Epithelial cell of proximal tubule (primary cell): ENCODE results near the gene ATF3. TPM values are rescaled to one million over a fixed set of nuclear protein-coding genes. Genes with fewer than 3 reads are reported as not detected.

ENCODE experiments used
- DNase-seq: peaks from one replicate; pipeline ENCODE4 v3.0.0-alpha.2; 2011; ENCODE audit warnings: low read depth
- H3K4me3 ChIP-seq: 2 replicates; pipeline ENCODE4 v1.5.1; 2011; ENCODE audit warnings: low read depth, mild to moderate bottlenecking, low read length
- CTCF ChIP-seq: conservative IDR thresholded peaks from 2 replicates; pipeline ENCODE4 v1.5.1; 2012; ENCODE audit warnings: low read depth, mild to moderate bottlenecking, low read length
- total RNA-seq: library from RNA; depleted of rRNA; stranded (reverse); fragments of >200 nt; gene quantifications from 2 replicates; pipeline ENCODE4 v1.2.3, GENCODE V29; 2015

ATF3 gene
- total RNA-seq, 1 donor from 2014 or later: 18.9 TPM

- no peak overlapping the region for H3K4me3 ChIP-seq
- TF ChIP-seq CTCF: no peak
- DNase-seq: no peak
Measured at GRCh38 chr1:212565571-212566305, 42.8 kb upstream of the ATF3 start.

GRCh38 chr1:212566522-212567479 is 41.8 kb upstream of the ATF3 start:
- peak; percentile 40 for DNase-seq
- TF ChIP-seq CTCF: no peak

GRCh38 chr1:212567638-212568037 is 40.9 kb upstream of the ATF3 start:
- no peak overlapping the region for H3K4me3 ChIP-seq
- no peak for DNase-seq

More at GRCh38 chr1:212566522-212567479, 41.8 kb upstream of the ATF3 start:
- peak overlapping the region; percentile 57 for H3K4me3 ChIP-seq

GRCh38 chr1:212568978-212569537 is 39.5 kb upstream of the ATF3 start:
- H3K4me3 ChIP-seq: no peak overlapping the region
- TF ChIP-seq CTCF: no peak
- DNase-seq: no peak

More at GRCh38 chr1:212567638-212568037, 40.9 kb upstream of the ATF3 start:
- TF ChIP-seq CTCF: no peak

GRCh38 chr1:212574732-212575131 is 33.8 kb upstream of the ATF3 start:
- DNase-seq: no peak
- TF ChIP-seq CTCF: no peak
- H3K4me3 ChIP-seq: no peak overlapping the region

- DNase-seq: no peak
- TF ChIP-seq CTCF: no peak
- H3K4me3 ChIP-seq: no peak overlapping the region
Measured at GRCh38 chr1:212575333-212575732, 33.2 kb upstream of the ATF3 start.
